Effector memory CD8-positive, alpha-beta T cell (primary cell): ENCODE data around the gene ADAMTS4.
"Not testable (repeated sequence)": the region's sequence is repeated elsewhere in the genome, so short reads cannot be mapped to it uniquely, and the experiment has no call there.

ENCODE experiments used
- ATAC-seq: fragments of 150-1000 bp; cut with Tn5 transposase; replicated peaks from 2 replicates; pipeline ENCODE4 v1.10.0; 2021; ENCODE audit warnings: mild to moderate bottlenecking, moderate library complexity
- DNase-seq, 3 experiments: peaks; one replicate each; pipeline ENCODE4 v3.0.0; 2021
- H3K27ac Mint-ChIP-seq, 2 donors: one replicate each; pipeline ENCODE4 v1.8.0; 2022; ENCODE audit warnings: mild to moderate bottlenecking in 2 of 2, mixed read lengths in 2 of 2, moderate library complexity in 2 of 2
- H3K27me3 Mint-ChIP-seq, 2 donors: one replicate each; pipeline ENCODE4 v1.8.0; 2022; ENCODE audit warnings: mixed read lengths in 2 of 2
- H3K36me3 Mint-ChIP-seq: one replicate; pipeline ENCODE4 v1.8.0; 2022; ENCODE audit warnings: mild to moderate bottlenecking, moderate library complexity, mixed read lengths; ENCODE audit not compliant: insufficient read depth
- H3K4me1 Mint-ChIP-seq, 2 donors: one replicate each; pipeline ENCODE4 v1.8.0; 2022; ENCODE audit warnings: low read depth in 2 of 2, mixed read lengths in 2 of 2
- H3K4me3 Mint-ChIP-seq, 2 donors: one replicate each; pipeline ENCODE4 v1.8.0; 2022; ENCODE audit warnings: mild to moderate bottlenecking in 2 of 2, mixed read lengths in 2 of 2, moderate library complexity in 2 of 2
- H3K9me3 Mint-ChIP-seq, 2 donors: one replicate each; pipeline ENCODE4 v1.8.0; 2022; ENCODE audit warnings: mixed read lengths in 2 of 2

The ADAMTS4 gene

DNA sequence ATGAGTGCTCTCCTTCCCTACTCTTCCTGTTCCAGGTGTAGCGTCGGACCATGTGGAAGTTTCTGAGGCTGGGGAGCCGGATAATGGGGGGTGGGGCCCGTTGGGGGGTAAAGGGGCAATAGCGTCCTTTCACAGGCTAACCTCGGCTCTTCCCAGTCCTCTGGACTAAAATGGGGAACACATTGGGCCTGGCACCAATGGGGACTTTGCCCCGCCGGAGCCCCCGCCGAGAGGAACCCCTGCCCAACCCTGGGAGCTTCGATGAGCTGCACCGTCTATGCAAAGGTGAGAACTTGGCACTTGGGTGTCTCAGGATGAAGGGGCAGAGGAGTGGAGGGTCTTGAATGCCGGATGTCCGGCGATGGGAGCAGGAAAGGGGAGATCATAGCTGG is 27.5 kb upstream of the ADAMTS4 start:
- ATAC-seq (no peak), DNase-seq (no peak)
- Mint-ChIP-seq H3K27me3 (peaks cover 0 to 10% of the 10 kb centered on the region in 2 donors), H3K9me3 (no peaks in the 10 kb centered on the region), H3K27ac (peak overlapping the region; percentile 89 to 91), H3K4me1 (peaks cover 24 to 33% of the 10 kb centered on the region in 2 donors), H3K36me3 (peaks cover 9% of the 10 kb centered on the region), H3K4me3 (peak overlapping the region; percentile 95 to 99)

DNA sequence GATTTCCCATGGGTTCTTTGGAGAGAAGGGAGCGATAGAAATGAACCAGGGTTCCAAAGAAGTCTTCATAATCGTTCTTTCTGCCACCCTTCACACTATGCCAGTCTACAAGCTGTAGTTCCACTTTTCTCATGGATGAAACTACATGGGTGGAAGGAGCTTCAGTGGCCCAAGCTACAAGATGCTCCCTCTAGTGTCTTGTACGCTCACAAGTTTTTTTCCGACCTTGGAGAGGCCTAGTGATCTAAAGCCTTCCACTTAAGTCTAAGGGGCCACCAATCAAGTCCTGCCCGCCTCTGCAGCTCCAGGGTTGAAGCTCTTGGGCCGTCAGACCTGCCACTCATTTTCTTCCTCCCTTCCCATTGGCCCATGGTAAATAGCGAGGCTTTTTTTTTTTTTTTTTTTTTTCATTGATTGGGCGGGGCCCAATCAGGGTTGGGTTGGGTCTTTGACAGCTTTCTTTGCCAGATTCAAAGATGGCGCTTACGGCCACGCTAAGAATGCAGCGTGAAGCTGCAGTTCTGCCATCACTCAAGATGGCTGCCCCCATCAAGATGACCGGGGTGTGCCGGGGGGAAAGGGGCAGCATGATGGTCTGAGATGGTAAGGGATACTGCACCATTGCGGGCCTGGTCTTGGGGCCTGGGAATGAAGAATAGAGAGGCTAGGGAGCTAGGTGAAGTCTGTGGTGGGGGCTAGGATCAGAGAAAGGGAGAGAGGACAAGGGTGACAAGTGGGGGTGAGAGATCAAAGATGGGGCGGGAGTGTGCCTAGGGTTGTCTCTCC is 26.9 kb upstream of the ADAMTS4 start, which contains the start of gene TOMM40L:
Gene TOMM40L, plus strand, starts transcription at position 527 of the 786 bp plus-strand sequence. CDS start 430 bp downstream, outside the sequence.
- Mint-ChIP-seq H3K27ac (peak within 1 kb of the TSS; percentile 89 to 91), H3K9me3 (no peaks in the 10 kb centered on the region), H3K4me3 (peak within 1 kb of the TSS; percentile 95 to 99), H3K4me1 (peaks cover 24 to 33% of the 10 kb centered on the region in 2 donors), H3K27me3 (peaks cover 0 to 10% of the 10 kb centered on the region in 2 donors), H3K36me3 (peaks cover 9% of the 10 kb centered on the region)
- DNase-seq (peak; percentile 84 to 89 (median 85)), ATAC-seq (peak; percentile 96)

DNA sequence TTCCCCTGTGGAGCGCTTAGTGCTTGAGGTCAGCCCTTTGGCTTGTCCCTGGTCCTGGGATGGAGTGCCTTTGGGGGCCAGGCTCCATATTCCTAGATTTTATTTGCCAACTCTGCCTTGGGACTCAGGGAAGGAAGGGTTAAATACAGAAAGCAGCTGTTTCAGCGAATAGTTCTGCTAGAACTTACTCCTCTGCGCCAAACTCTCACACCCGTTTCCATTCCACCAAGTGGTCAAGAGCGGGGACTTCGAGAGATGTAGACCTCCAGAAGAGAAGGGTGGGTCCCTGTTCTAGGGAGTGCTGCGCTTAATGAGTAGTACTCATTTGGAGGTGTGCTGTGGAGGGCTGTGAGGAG is 26.3 kb upstream of the ADAMTS4 start:
- peaks cover 9% of the 10 kb centered on the region for H3K36me3 Mint-ChIP-seq
- H3K27ac Mint-ChIP-seq = peak overlapping the region; percentile 89 to 91
- peak overlapping the region; percentile 8 to 99 for H3K4me3 Mint-ChIP-seq
- ATAC-seq = no peak
- DNase-seq = no peak
- no peaks in the 10 kb centered on the region for H3K9me3 Mint-ChIP-seq
- peaks cover 0 to 10% of the 10 kb centered on the region in 2 donors for H3K27me3 Mint-ChIP-seq
- peaks cover 24 to 33% of the 10 kb centered on the region in 2 donors for H3K4me1 Mint-ChIP-seq

DNA sequence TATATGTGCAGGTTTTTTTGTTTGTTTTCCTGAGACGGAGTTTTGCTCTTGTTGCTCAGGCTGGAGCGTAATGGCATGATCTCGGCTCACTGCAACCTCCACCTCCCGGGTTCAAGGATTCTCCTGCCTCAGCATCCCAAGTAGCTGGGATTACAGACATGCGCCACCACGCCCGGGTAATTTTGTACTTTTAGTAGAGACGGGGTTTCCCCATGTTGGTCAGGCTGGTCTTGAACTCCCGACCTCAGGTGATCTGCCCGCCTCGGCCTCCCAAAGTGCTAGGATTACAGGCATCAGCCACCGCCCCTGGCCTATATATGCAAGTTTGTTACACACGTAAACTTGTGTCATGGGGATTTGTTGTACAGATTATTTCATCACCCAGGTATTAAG is 25.8 kb upstream of the ADAMTS4 start:
- Mint-ChIP-seq H3K4me1 (peaks cover 24 to 33% of the 10 kb centered on the region in 2 donors), H3K27ac (peak overlapping the region in 1 of 2 donors; percentile 91)
- H3K4me3 Mint-ChIP-seq, H3K27me3 Mint-ChIP-seq, H3K36me3 Mint-ChIP-seq, DNase-seq, H3K9me3 Mint-ChIP-seq, ATAC-seq: not testable (repeated sequence)

DNA sequence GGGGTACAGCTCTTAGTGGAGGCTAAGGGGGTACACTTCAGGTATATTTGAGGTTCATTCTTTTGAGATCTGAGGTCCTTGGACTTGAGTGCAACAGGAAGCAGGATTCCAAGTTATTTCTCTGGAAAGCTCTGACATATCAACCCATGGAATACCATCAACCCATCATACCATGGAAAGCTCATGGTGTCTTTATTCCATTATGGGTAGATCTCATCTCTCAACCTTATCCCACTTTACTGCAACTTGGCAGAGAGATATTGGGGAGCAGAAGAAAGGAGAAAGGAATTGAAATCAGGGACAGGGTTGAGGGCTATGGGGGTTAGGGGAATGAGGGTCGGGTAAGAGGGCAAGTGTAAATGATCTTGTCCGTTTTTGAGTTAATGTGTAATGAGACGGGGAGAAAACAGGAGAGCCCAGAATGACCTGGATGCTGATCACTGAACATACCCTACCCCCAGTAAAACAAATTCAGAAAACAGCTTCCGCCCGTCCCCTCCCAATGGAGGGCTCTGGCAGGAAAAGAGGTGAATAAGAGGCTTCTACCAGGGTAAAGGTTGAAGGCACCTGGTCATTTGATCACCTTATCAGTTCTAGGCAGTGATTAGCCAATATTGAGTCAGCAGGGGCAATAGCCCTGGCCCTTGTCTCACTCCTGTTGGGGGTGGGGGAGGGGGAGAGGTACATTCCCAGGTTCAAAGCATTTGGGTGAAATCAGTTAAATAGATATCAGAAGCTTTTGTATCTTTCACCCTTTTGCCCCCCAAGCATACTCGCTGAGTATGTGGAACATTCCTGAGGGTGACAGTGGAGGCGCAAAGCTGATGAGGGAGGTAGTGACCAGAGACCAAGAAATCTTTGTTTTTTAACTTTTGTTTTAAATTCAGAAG is 25.2 kb upstream of the ADAMTS4 start:
- H3K36me3 Mint-ChIP-seq = peaks cover 4% of the 10 kb centered on the region
- no peak overlapping the region for H3K4me3 Mint-ChIP-seq
- DNase-seq (no peak), ATAC-seq (no peak)
- peaks cover 24 to 35% of the 10 kb centered on the region in 2 donors for H3K4me1 Mint-ChIP-seq
- H3K27ac Mint-ChIP-seq = no peak overlapping the region
- peaks cover 0 to 10% of the 10 kb centered on the region in 2 donors for H3K27me3 Mint-ChIP-seq
- no peaks in the 10 kb centered on the region for H3K9me3 Mint-ChIP-seq

DNA sequence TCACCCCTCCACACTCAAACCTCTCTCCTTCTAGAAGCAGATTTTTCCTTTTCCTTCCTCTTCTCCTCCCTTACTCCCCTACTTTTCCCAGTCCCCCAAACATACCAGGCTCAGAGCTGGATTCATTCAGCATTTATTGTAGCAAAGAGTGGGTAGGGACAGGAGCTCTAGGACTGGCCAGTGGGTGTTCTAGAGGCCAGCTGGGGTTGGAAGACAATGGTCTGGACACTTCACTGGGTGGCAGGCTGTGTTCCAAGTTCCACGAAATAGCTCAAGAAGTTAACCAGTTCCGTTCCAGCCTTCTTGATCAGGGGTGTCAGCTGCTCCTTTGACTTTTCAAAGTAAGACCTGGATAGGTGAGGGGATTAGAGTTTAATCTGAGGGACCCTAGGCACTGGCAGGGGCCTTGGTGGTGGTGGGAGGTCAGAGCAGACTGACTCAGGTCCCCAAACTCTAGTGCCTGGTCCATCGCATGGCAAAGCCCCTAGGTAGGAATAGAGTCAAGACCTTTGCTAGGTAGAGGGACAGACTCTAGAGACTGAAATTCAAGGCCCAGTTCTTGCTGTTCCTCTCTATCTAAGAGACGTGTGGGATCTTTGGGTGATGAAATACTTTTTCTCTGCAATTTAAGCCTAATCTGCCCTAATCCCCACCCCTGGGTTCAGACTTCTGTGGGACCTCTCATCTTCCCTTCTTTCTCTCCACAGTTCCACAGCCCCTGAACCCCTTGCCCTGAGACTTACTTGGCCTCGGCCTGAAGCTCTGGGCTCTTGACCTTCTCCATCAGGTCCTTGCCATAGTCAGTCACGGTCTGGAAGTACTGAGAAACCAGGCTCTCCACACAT is 23.5 kb upstream of the ADAMTS4 start:
- Mint-ChIP-seq H3K9me3 (no peaks in the 10 kb centered on the region), H3K36me3 (no peaks in the 10 kb centered on the region), H3K27ac (peak overlapping the region in 1 of 2 donors; percentile 2), H3K4me3 (no peak overlapping the region), H3K27me3 (peaks cover 0 to 10% of the 10 kb centered on the region in 2 donors), H3K4me1 (peaks cover 26 to 45% of the 10 kb centered on the region in 2 donors)
- DNase-seq (no peak), ATAC-seq (no peak)

DNA sequence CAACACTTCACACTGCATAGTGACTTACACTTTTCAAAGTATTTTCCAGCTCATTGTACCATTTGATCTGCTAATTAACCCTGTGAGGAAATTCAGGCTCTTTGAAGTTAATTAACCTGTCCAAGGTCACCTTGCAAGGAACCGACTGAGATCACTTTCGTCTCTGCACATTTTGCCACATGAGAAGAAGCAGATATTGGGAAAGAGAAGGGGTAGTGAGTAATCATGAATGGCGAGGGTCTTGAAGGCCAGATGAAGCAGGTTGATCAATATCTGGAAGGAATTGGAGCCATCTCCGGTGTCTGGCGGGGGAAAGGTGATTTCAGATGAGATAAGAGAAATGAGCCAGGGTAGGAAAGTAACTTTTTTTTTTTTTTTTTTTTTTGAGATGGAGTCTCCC is 21.1 kb upstream of the ADAMTS4 start:
- peaks cover 0 to 10% of the 10 kb centered on the region in 2 donors for H3K27me3 Mint-ChIP-seq
- no peak overlapping the region for H3K4me3 Mint-ChIP-seq
- no peak for DNase-seq
- no peaks in the 10 kb centered on the region for H3K36me3 Mint-ChIP-seq
- H3K27ac Mint-ChIP-seq = no peak overlapping the region
- no peaks in the 10 kb centered on the region for H3K9me3 Mint-ChIP-seq
- no peak for ATAC-seq
- H3K4me1 Mint-ChIP-seq = peaks cover 17 to 32% of the 10 kb centered on the region in 2 donors

DNA sequence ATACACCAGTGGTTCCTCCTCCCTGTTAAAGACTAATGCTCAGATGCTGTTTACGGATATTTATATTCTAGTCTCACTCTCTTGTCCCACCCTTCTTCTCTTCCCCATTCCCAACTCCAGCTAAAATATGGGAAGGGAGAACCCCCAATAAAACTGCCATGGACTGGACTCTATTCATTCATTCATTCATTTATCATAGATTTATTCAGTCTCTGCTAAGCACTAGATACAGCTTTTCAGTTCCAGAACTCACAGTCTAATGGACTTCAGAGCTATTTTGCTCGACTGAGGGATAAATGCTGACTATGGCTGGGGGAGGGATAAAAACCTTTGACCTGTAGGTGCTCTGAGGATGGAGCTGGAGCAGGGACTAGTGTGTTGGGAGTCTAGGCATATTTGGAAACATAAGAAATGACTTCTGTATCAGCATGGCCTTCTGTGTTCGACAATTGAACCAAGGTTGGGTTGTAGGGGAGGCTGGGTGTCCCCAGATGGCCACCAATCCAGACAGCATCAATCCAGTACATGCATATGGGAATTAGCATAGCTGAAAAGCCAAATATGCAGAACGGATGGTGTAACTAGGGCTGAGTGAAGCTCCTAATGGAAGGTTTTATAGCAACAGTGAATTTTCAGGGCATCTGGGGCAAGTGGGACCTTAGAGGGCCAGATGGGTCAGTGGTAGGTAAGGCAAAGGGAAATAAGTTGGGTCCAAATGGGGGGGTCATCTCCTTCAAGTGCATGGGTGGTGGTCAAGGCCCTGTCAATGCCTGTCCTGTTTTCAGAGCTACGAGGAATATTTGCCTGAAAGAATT is 20.4 kb upstream of the ADAMTS4 start:
- Mint-ChIP-seq H3K9me3 (no peaks in the 10 kb centered on the region), H3K27ac (peak overlapping the region in 1 of 2 donors; percentile 79)
- no peak for ATAC-seq

DNA sequence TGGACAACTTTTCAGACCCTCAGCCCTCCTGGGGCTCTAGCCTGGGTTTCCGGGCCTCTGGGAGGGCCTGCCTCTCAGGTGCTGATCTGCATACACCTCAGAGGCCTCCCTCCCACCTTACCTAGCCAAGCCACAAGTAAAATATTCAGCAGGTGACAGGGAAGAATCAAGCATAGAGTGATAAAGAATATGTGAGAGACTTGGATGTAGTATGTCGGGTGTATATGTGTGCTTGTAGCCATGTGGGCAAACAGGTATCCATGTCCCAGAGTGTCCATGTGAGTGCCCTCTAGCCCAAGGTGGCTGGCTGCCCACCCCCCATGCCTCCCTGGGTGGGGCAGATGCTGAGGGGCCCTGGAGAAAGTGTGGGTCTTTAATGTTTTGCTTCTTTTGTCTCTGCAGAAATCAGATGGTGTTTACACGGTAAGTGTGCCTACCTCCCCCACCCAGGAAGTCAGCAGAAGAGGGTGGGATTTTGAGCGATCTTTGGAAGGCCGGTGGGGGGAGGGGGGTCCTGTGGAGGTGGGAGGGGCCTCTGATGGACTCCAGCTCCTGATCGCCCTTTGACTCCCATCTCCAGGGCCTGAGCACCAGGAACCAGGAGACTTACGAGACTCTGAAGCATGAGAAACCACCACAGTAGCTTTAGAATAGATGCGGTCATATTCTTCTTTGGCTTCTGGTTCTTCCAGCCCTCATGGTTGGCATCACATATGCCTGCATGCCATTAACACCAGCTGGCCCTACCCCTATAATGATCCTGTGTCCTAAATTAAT is 19.6 kb upstream of the ADAMTS4 start:
- Mint-ChIP-seq H3K4me1 (peaks cover 18 to 27% of the 10 kb centered on the region in 2 donors), H3K9me3 (no peaks in the 10 kb centered on the region), H3K27me3 (peaks cover 0 to 10% of the 10 kb centered on the region in 2 donors), H3K27ac (peak overlapping the region; percentile 79 to 80), H3K36me3 (peaks cover 14% of the 10 kb centered on the region), H3K4me3 (no peak overlapping the region)
- ATAC-seq (no peak), DNase-seq (no peak)

More for the DNA sequence above, 20.4 kb upstream of the ADAMTS4 start:
- Mint-ChIP-seq H3K27me3 (peaks cover 0 to 10% of the 10 kb centered on the region in 2 donors), H3K36me3 (peaks cover 6% of the 10 kb centered on the region), H3K4me3 (no peak overlapping the region), H3K4me1 (peaks cover 18 to 32% of the 10 kb centered on the region in 2 donors)
- no peak for DNase-seq

DNA sequence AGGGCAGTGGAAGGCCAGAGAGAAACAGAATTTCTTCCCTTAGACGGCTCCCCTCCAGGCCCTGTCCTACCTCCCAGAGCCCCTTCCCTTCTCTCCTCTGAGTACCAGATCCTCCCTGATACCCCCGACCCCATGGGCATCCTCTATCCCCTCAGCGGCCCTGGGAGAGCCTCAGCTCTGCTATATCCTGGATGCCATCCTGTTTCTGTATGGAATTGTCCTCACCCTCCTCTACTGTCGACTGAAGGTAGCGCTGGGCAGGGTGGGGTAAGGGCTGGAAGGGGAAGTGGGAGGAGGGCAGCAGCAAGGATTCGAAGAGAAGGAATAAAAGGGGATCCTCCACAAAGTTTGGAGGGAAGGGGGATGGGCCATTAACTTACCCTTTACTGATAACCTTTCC is 19.0 kb upstream of the ADAMTS4 start:
- peaks cover 0 to 10% of the 10 kb centered on the region in 2 donors for H3K27me3 Mint-ChIP-seq
- no peak for ATAC-seq
- H3K4me1 Mint-ChIP-seq = peaks cover 18 to 27% of the 10 kb centered on the region in 2 donors
- H3K27ac Mint-ChIP-seq = peak overlapping the region; percentile 79 to 80
- no peaks in the 10 kb centered on the region for H3K9me3 Mint-ChIP-seq
- no peak for DNase-seq
- H3K36me3 Mint-ChIP-seq = peaks cover 20% of the 10 kb centered on the region
- no peak overlapping the region for H3K4me3 Mint-ChIP-seq

DNA sequence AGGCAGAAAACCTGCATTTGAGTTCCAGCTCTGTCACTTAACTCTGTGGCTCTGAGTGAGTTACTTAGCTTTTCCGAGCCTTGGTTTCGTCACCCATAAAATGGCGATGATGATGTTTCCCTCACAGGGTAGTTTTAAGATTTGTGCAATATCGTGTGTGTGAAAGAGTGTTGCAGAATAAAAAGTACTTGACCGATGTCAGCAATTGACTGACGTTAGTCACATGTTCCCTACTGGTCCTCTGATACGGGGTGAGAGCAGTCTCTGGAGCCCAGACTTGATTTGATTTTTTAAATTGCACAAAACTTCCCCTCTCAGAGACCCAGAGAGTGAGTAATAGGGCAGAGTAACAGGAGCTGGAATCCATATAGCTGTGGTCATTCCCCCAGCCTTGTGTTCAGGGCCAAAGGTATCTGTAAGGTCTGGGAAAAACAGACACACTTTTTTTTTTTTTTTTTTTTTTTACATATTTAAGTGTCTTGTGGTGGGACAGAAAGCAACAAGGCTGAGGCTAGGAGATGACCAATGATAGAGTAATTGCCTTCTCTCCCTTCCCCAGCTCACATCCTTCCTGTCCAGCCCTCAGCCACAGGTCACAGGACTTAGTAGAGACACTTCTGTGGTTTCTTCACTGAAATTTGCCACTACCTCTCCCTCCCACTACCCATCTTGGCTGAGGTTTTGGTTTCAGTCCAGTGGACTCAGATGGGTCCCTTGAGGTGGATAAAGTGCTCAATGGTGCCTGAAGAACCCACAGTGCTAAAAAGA is 18.3 kb upstream of the ADAMTS4 start:
- H3K27ac Mint-ChIP-seq = peak overlapping the region; percentile 79 to 91
- DNase-seq (no peak), ATAC-seq (peak; percentile 62)
- H3K27me3 Mint-ChIP-seq = peaks cover 0 to 5% of the 10 kb centered on the region in 2 donors
- H3K4me3 Mint-ChIP-seq = peak overlapping the region in 1 of 2 donors; percentile 55
- peaks cover 27% of the 10 kb centered on the region for H3K36me3 Mint-ChIP-seq
- peaks cover 18 to 27% of the 10 kb centered on the region in 2 donors for H3K4me1 Mint-ChIP-seq
- H3K9me3 Mint-ChIP-seq = no peaks in the 10 kb centered on the region
